Pancreas (tissue), 10 donors: Measurements from ENCODE around the gene COL16A1. TPM values are rescaled to one million over a fixed set of nuclear protein-coding genes. Genes with fewer than 3 reads are reported as not detected.

Experiments
- ATAC-seq, 4 donors: fragments of 200-7000 bp; cut with Tn5 transposase; one replicate each; pipeline versions ENCODE4 v1.8.0 to v1.9.1; 2020; ENCODE audit warnings: mild to moderate bottlenecking in 4 of 4, moderate library complexity in 4 of 4
- DNase-seq, 6 donors: peaks; one replicate each; pipeline ENCODE4 v3.0.0-alpha.2; 2020
- FAIRE-seq: peaks from 2 replicates; lab custom pipeline; 2012; peaks lifted over from hg19 to GRCh38; lab: Jason Lieb, UNC
- H3K27ac ChIP-seq, 4 donors: fragments of 200-600 bp; sonication (generic); 1 replicate in 3 of 4; 2 replicates in 1 of 4; pipeline versions ENCODE4 v1.5.0 to v1.8.0; 2020
- H3K27me3 ChIP-seq, 4 donors: fragments of 200-600 bp; one replicate each; pipeline ENCODE4 v1.8.0; 2021
- H3K36me3 ChIP-seq, 3 donors: fragments of 200-600 bp; sonication (generic) in 1 of 3; one replicate each; pipeline versions ENCODE4 v1.5.0 to v1.8.0; 2020 to 2021
- H3K4me1 ChIP-seq, 3 donors: fragments of 200-600 bp; one replicate each; pipeline ENCODE4 v1.8.0; 2021
- H3K4me3 ChIP-seq, 4 donors: fragments of 200-600 bp; sonication (generic) in 2 of 4; one replicate each; pipeline versions ENCODE4 v1.5.0 to v1.8.0; 2020 to 2021
- H3K9me3 ChIP-seq, 4 donors: fragments of 200-600 bp; one replicate each; pipeline ENCODE4 v1.8.0; 2021
- CTCF ChIP-seq, 4 donors: fragments of 200-600 bp; sonication (generic) in 3 of 4; IDR thresholded peaks; one replicate each; pipeline versions ENCODE4 v1.5.0 to v1.8.0; 2021; ENCODE audit warnings: antibody characterized with exemption in 4 of 4
- WGBS, 2 donors: extraction: QIAGEN DNeasy Blood & Tissue Kit; methylation state at CpG; one replicate each; pipeline ENCODE4 v1.1.7; 2013; 5-methylcytosine and 5-hydroxymethylcytosine counted together
- intact Hi-C, 3 donors: fragments of 100-400 bp; cut with DNase I; formaldehyde crosslinking; loops; one replicate each; pipeline versions ENCODE4 v1.11.1 to v1.14.2; 2022
- polyA plus RNA-seq, 2 donors: library from polyadenylated mRNA; stranded (reverse); fragments of 200-250 nt; gene quantifications; one replicate each; pipeline ENCODE4 v1.2.3, GENCODE V29; 2013
- total RNA-seq, 6 donors: library from RNA; stranded (reverse); fragmentation: NEBNext Ultra II Directional in 4 of 6; extraction: Animal tissue kit (Norgen Biotek cat#: 25700) in 4 of 6; gene quantifications; one replicate each; pipeline versions ENCODE4 v1.2.1 to v1.2.4, GENCODE V29; 2021 to 2023
- donor health status: healthy with polysubstance abuse.
- donor health status: DM: no; HTN: no; CAD: no; lungs with moderate emphysema.
- donor health status: DM: no; HTN: no; CAD: no.
- donor health status: control.
- donor health status: control.
- donor health status: Bipolar disorder and iron deficiency.
- donor health status: DM: yes; HTN: yes; CAD: no.
- donor health status: DM: no; HTN: no; CAD: no.
- donor health status: DM: no; HTN: no; CAD: no.
- donor health status: DM: yes; HTN: yes; CAD: no.

Gene COL16A1
- total and polyA plus RNA-seq, 8 donors = 3.3 to 26.7 (median 11.2) TPM

- H3K9me3 ChIP-seq = no peaks in the 10 kb centered on the region
- no peak for FAIRE-seq
- ATAC-seq = no peak
- no peak overlapping the region for H3K4me3 ChIP-seq
- no peak for DNase-seq
- H3K36me3 ChIP-seq = no peaks in the 10 kb centered on the region
- H3K27me3 ChIP-seq = no peaks in the 10 kb centered on the region
- intact Hi-C loops = no loop called here
- no peak overlapping the region for H3K27ac ChIP-seq
- no peaks in the 10 kb centered on the region for H3K4me1 ChIP-seq
- 79 to 82% methylated on average over 19 of the region's 19 CpGs for WGBS, 2 donors
- TF ChIP-seq CTCF (IDR thresholded peaks at IDR 0.05) = no peak
Observed at GRCh38 chr1:31733389-31734219, 29.8 kb upstream of the COL16A1 start.

GRCh38 chr1:31732751-31733289 lies 29.0 kb upstream of the COL16A1 start:
- no peak for FAIRE-seq
- ATAC-seq = no peak
- H3K4me1 ChIP-seq = no peaks in the 10 kb centered on the region
- no peak for TF ChIP-seq CTCF (IDR thresholded peaks at IDR 0.05)
- H3K27ac ChIP-seq = no peak overlapping the region
- H3K9me3 ChIP-seq = no peaks in the 10 kb centered on the region
- H3K27me3 ChIP-seq = no peaks in the 10 kb centered on the region
- intact Hi-C loops = no loop called here
- DNase-seq = no peak
- 88 to 90% methylated on average over 18 of the region's 18 CpGs for WGBS, 2 donors
- H3K36me3 ChIP-seq = no peaks in the 10 kb centered on the region
- H3K4me3 ChIP-seq = no peak overlapping the region

- TF ChIP-seq CTCF (IDR thresholded peaks at IDR 0.05) = no peak
Observed at GRCh38 chr1:31732343-31732742, 28.5 kb upstream of the COL16A1 start.

DNA sequence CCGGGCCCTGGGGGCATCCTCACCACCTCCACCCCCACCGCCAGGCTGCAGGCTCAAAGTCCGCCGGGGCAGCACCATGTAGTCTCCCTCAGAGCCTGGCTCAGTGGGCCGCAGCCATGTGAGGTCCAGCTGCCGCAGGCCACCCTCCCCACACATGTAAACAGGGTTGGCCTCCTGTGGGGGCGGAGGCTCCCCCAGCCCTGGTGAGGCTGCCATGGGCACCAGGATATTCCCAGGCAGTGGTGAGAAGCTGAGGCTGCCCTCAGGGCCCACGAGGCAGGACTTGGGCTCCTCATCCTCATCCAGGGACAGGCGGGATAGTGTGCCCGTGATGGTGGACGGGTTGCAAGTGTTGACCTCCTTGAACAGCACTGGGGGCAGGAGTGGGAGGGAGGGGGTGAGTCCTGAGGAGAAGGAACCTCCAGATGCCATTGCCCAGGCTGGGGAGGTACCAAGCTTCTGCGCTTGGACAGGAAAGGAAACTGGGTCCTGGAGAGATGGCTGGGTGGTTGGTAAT lies 27.3 kb upstream of the COL16A1 start:
- no peaks in the 10 kb centered on the region for H3K9me3 ChIP-seq
- ATAC-seq = no peak
- H3K4me1 ChIP-seq = no peaks in the 10 kb centered on the region
- intact Hi-C loops = no loop called here
- no peak for TF ChIP-seq CTCF (IDR thresholded peaks at IDR 0.05)
- H3K4me3 ChIP-seq = no peak overlapping the region
- 88% methylated on average over 12 of the region's 12 CpGs for WGBS, 2 donors
- H3K36me3 ChIP-seq = no peaks in the 10 kb centered on the region
- no peaks in the 10 kb centered on the region for H3K27me3 ChIP-seq
- FAIRE-seq = no peak
- no peak for DNase-seq
- no peak overlapping the region for H3K27ac ChIP-seq

More at GRCh38 chr1:31732343-31732742, 28.5 kb upstream of the COL16A1 start:
- intact Hi-C loops = no loop called here
- DNase-seq = no peak
- no peak overlapping the region for H3K4me3 ChIP-seq
- no peak for FAIRE-seq
- no peaks in the 10 kb centered on the region for H3K36me3 ChIP-seq
- ATAC-seq = no peak
- no peaks in the 10 kb centered on the region for H3K27me3 ChIP-seq
- WGBS, 2 donors = 80 to 93% methylated on average over 6 of the region's 6 CpGs
- no peak overlapping the region for H3K27ac ChIP-seq
- H3K4me1 ChIP-seq = no peaks in the 10 kb centered on the region
- no peaks in the 10 kb centered on the region for H3K9me3 ChIP-seq
